ENCODE measurements around the gene TM9SF4.

The TM9SF4 gene

DNA sequence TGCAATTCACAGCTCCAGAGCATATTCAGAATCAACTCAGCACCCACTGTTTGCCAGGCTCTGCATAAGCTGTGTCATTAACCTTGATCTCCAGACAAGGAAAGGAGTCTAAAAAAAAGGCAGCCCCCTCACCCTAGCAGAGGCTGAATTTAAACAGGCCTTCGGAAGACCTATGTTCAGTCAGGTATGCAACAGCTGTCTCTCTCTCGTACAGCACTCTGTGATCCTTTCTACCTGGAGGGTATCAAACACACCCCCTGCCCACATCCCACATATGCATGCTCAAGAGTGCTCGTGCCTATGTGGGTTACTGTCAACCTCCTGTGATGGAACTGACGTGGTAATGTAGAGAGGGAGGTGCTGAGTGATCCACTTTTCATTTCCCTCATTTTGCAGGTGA lies 89.5 kb downstream of the TM9SF4 start:
- Histone ChIP-seq H3K27ac (ENCODE audit: low read depth, low read length, severe bottlenecking) (no peak overlapping the region), H3K4me1 (ENCODE audit: control insufficient read depth, insufficient read depth, low read length, poor library complexity, severe bottlenecking) (no peaks in the 10 kb centered on the region), H3K36me3 (ENCODE audit: control insufficient read depth, insufficient read depth, low read length) (peaks cover 93% of the 10 kb centered on the region), H3K4me3 (ENCODE audit: extremely low read depth, insufficient read depth, low read length, poor library complexity, severe bottlenecking) (no peak overlapping the region), H3K9me3 (ENCODE audit: control insufficient read depth, low read length) (no peaks in the 10 kb centered on the region)
- 70 to 100% methylated on average over 1 to 2 of the region's 4 CpGs for WGBS, 2 experiments (ENCODE audit: insufficient coverage in 2 of 2)

DNA sequence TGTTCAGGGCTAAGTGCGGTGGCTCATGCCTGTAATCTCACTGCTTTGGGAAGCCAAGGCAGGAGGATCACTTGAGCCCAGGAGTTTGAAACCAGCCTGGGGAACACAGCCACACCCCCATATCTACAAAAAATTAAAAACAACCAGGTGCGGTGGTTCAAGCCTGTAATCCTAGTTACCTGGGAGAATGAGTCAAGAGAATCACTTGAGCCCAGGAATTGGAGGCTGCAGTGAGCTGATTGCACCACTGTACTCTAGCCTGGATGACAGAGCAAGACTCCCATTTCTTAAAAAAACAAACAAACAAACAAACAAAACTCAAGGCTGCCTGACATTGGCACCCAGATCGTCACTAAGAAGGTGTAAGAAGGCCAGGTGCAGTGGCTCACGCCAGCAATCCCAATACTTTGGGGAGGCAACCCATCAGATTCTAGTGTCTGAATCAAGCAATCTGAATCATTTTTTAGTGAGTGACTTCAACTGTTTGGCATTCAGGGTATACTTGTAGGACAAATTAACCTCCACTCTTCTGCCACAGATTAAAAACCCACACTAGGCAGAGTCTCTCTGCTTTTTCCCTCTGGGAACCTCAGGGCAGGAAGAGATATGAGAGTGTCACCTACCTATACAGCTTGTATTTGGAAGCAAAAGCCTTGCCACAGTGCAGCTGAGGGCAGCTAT lies 91.9 kb downstream of the TM9SF4 start:
- Histone ChIP-seq H3K4me1 (ENCODE audit: control insufficient read depth, insufficient read depth, low read length, poor library complexity, severe bottlenecking) (peaks cover 18% of the 10 kb centered on the region), H3K36me3 (ENCODE audit: control insufficient read depth, insufficient read depth, low read length) (peaks cover 84% of the 10 kb centered on the region), H3K4me3 (ENCODE audit: extremely low read depth, insufficient read depth, low read length, poor library complexity, severe bottlenecking) (no peak overlapping the region), H3K9me3 (ENCODE audit: control insufficient read depth, low read length) (no peaks in the 10 kb centered on the region), H3K27ac (ENCODE audit: low read depth, low read length, severe bottlenecking) (no peak overlapping the region)
- WGBS, 2 experiments (ENCODE audit: insufficient coverage in 2 of 2): 85 to 95% methylated on average over 2 to 4 of the region's 4 CpGs

DNA sequence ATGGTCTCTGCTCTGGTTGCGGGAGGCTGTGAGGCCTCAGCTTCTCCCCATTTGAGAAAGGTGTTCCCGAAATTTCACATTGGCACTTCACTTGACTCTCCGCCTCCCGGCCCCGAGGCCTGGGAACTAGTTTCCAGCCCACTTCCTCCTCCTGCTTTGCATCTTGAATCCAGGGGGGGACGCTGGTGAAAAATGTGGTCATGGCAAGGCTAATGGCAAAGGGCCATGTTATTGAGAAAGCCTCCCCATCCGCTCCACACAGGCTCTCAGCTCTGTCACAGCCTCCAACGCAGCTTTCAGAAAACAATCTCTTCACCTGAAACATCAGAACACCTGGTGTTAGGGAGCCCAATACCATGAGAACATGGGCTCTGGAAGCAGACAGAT lies 92.5 kb downstream of the TM9SF4 start:
- Histone ChIP-seq H3K9me3 (ENCODE audit: control insufficient read depth, low read length) (no peaks in the 10 kb centered on the region), H3K27ac (ENCODE audit: low read depth, low read length, severe bottlenecking) (no peak overlapping the region), H3K4me1 (ENCODE audit: control insufficient read depth, insufficient read depth, low read length, poor library complexity, severe bottlenecking) (peaks cover 22% of the 10 kb centered on the region), H3K4me3 (ENCODE audit: extremely low read depth, insufficient read depth, low read length, poor library complexity, severe bottlenecking) (no peak overlapping the region), H3K36me3 (ENCODE audit: control insufficient read depth, insufficient read depth, low read length) (peaks cover 79% of the 10 kb centered on the region)
- WGBS, 2 experiments (ENCODE audit: insufficient coverage in 2 of 2): 95% methylated on average over 7 of the region's 8 CpGs

DNA sequence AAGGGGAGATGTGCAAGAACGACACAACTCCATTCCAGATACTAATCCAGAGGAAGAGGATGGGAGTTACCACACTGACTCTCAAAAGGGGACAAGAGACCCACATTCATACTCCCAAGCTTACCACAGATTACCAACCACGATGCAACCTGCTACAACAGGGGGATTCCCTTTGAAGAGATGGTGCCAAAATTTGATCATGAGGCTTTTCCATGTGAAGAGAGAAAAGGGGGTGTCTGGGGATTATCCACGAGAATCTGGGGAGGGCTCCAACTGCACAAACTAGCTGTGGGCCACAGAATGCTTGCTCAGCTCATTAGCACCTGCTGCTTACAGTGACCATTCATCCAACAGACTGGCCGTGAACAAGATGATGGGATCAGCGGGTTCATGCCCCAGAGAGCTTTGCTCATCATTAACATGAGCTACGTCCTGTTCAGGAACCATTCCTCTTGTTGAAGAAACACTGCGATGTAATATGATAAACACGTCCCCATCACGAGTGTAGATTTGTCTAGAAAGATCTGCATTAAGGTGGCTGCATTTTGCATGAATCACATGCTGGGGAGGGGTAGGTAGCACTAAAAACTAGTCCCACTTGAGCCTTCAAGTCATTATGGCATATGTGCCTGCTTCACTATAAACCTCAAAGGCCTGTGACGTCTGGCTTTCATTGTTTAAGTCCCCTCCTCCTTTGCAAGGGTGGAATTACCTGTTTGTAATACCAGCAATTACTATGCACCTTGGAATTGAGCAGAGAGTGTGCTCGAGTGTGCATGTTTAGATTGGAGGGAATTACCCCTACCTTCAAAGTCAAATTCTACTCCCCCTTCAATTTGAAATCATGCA lies 94.1 kb downstream of the TM9SF4 start:
- no peak overlapping the region for H3K4me3 ChIP-seq (ENCODE audit: extremely low read depth, insufficient read depth, low read length, poor library complexity, severe bottlenecking)
- H3K36me3 ChIP-seq (ENCODE audit: control insufficient read depth, insufficient read depth, low read length): peaks cover 63% of the 10 kb centered on the region
- no peak overlapping the region for H3K27ac ChIP-seq (ENCODE audit: low read depth, low read length, severe bottlenecking)
- 95 to 98% methylated on average over 7 to 8 of the region's 11 CpGs for WGBS, 2 experiments (ENCODE audit: insufficient coverage in 2 of 2)
- peaks cover 22% of the 10 kb centered on the region for H3K4me1 ChIP-seq (ENCODE audit: control insufficient read depth, insufficient read depth, low read length, poor library complexity, severe bottlenecking)
- H3K9me3 ChIP-seq (ENCODE audit: control insufficient read depth, low read length): no peaks in the 10 kb centered on the region

DNA sequence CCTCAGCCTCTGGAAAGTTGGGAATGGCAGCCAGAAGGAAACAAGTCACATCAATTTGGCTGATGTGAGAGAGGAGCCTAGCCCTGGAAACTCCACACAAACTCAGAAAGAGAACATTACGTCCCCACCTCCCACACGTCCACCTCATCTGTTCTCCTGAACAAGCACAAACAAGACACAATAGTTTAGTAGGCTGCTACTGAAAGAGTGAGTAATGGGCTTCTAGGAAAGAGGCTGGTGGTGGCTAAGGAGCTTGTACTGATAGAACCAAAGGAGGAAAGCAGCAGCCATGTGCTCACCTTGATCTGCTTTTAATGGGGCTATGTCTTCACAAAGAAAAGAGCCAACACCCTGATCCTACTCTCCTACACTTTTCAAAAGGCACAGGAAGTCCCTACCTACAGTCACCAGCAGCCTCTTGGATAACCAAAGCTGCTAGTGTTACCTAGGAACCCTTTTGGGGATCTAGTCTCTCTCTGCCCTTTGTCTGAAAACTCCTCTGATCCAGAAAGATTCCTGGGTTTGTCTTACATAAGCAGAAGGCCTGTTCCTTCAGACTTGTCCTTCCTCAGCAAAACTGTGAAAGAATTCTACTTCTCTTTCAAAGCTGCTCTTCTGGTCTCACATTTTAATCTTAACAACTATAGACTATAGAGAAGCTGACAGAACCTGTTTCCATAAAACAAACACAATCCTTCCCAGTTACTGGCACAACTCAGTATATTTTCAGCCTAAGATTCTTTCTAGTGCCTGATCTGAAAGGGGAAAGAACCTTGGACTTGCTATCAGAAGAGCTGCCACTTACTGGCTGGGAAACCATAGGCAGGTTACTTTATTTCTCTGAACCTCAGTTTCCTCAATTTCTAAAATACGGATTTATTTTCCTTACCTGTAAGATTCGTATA lies 94.9 kb downstream of the TM9SF4 start:
- Histone ChIP-seq H3K36me3 (ENCODE audit: control insufficient read depth, insufficient read depth, low read length) (peaks cover 59% of the 10 kb centered on the region), H3K4me1 (ENCODE audit: control insufficient read depth, insufficient read depth, low read length, poor library complexity, severe bottlenecking) (peaks cover 22% of the 10 kb centered on the region), H3K4me3 (ENCODE audit: extremely low read depth, insufficient read depth, low read length, poor library complexity, severe bottlenecking) (no peak overlapping the region), H3K9me3 (ENCODE audit: control insufficient read depth, low read length) (no peaks in the 10 kb centered on the region), H3K27ac (ENCODE audit: low read depth, low read length, severe bottlenecking) (no peak overlapping the region)
- WGBS, 2 experiments (ENCODE audit: insufficient coverage in 2 of 2): no CpG with 5 or more reads among the region's 4 CpGs

DNA sequence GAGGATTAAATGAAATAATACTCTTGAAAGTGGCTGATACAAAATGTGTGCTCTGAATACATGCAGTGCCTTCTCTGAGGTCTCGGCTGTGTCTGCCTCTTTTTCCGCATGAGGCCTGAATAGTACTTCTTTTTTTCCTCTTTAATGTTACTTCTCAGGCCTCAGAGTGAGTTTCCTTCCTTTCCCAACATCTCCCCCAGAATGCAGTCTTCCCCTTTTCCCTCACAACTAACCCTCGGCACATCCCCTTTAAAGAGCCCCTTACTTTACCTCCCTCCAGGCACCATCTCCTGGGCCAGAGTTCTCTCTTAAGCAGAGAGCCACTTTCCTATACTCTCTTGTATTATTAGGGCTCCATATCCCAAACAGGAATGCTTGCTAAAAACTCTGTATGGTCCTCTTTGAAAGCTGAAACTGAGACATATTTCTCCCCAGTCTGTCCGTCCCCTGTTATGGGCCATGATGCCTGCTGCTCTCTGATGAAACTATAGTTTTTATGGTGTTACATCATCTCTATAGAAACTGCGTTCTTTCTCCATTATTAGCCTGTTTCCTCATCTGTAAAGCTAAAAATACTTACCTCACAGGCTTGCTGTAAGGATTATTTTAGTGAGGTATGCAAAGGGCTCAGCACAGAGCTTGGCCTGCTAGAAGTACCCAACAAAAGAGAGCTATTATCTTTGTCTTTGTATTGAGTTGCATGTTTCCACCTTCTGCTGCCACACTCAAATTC lies 95.8 kb downstream of the TM9SF4 start:
- Histone ChIP-seq H3K27ac (ENCODE audit: low read depth, low read length, severe bottlenecking) (no peak overlapping the region), H3K4me1 (ENCODE audit: control insufficient read depth, insufficient read depth, low read length, poor library complexity, severe bottlenecking) (peaks cover 22% of the 10 kb centered on the region), H3K9me3 (ENCODE audit: control insufficient read depth, low read length) (no peaks in the 10 kb centered on the region), H3K36me3 (ENCODE audit: control insufficient read depth, insufficient read depth, low read length) (peaks cover 51% of the 10 kb centered on the region), H3K4me3 (ENCODE audit: extremely low read depth, insufficient read depth, low read length, poor library complexity, severe bottlenecking) (peak overlapping the region; percentile 5)
- 96 to 100% methylated on average over 3 of the region's 5 CpGs for WGBS, 2 experiments (ENCODE audit: insufficient coverage in 2 of 2)

DNA sequence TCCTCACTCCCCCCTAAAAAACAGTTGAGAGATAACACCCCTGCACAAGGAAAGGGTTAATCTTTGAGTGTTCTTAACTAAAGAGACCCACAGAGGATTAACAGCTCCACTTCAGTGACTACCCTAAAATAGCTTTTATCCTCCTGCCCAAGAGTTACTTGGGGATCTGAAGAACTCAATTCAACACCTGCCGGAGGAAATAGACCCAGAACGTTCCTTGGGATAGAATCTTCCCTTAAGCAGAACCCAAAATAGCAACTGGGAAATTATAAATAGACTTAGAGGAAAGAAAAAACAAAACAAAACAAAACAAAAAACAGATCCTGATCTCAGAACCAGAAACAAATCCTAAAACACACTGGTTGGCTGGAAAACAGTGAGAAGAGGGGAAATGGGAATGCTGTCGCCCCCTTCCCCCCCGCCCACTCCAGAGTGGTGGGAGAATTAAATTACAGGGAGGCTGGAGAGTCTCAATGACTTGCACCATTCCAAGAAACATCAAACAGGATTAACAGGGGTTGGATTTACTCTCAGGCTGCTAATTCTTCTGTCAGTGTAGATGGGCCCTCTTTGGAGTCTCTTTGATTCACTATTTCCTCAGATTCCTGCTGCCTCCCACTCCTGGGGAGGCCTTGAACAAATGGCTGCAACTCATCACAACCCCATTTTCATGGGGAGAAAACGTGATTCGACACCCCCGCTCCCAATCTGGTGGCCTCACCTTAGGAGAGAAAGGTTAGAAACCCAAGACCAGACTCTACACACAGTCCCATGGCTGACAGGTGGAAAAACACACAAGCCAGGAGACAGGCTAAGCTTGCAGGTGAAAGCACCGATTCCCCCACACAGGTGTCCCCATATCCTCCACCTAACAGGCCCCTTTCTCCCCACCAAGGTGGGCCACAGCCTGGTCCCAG lies 96.6 kb downstream of the TM9SF4 start:
- Histone ChIP-seq H3K4me1 (ENCODE audit: control insufficient read depth, insufficient read depth, low read length, poor library complexity, severe bottlenecking) (peaks cover 22% of the 10 kb centered on the region), H3K4me3 (ENCODE audit: extremely low read depth, insufficient read depth, low read length, poor library complexity, severe bottlenecking) (peak overlapping the region; percentile 96), H3K27ac (ENCODE audit: low read depth, low read length, severe bottlenecking) (peak overlapping the region; percentile 41), H3K9me3 (ENCODE audit: control insufficient read depth, low read length) (no peaks in the 10 kb centered on the region), H3K36me3 (ENCODE audit: control insufficient read depth, insufficient read depth, low read length) (peaks cover 42% of the 10 kb centered on the region)
- 60 to 67% methylated on average over 2 to 3 of the region's 8 CpGs for WGBS, 2 experiments (ENCODE audit: insufficient coverage in 2 of 2)

DNA sequence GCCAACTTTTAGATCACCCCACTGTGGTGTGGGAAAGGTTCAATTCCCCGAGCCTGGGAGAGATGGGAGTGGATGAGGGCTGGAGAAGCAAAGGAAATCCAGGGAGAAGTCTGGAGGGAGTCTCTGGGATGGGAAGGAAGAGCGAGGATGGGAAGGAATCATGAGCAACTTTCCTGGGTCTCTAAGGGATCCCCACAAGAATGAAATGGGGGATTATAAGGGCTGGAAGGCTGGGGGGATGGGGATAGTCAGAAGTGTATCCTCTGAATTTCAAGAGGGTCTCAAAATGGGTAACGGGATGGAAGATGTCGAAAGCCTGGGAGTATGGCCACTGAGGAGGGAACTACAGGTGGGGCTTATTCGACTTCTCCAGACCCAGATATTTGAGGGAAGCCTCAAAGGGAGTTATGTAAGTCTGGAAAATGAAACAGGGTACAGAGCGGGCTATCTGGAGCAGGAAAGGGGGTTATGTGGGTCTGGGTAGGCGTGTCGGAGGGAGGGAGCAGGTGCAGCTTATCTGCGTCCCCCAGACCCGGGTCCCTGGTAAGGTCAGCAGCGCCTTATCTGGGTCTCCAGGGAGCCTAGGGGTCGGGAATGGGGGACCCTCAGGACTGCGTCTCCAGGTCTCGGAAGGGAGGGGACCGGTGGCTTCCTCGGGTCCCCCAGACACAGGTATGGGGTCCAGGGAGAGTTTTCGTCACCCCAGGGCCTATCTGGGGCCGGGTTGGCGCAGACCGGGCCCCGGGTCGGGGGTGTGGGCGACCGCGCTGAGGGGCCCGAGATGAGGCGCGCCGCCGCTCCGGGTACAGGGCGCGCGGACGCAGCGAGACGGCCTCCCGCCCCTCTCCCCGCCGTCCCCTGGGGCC lies 97.5 kb downstream of the TM9SF4 start:
- Histone ChIP-seq H3K27ac (ENCODE audit: low read depth, low read length, severe bottlenecking) (peak overlapping the region; percentile 18), H3K4me1 (ENCODE audit: control insufficient read depth, insufficient read depth, low read length, poor library complexity, severe bottlenecking) (peaks cover 22% of the 10 kb centered on the region), H3K36me3 (ENCODE audit: control insufficient read depth, insufficient read depth, low read length) (peaks cover 42% of the 10 kb centered on the region), H3K9me3 (ENCODE audit: control insufficient read depth, low read length) (no peaks in the 10 kb centered on the region), H3K4me3 (ENCODE audit: extremely low read depth, insufficient read depth, low read length, poor library complexity, severe bottlenecking) (peak overlapping the region; percentile 96)
- 3 to 4% methylated on average over 38 of the region's 40 CpGs for WGBS, 2 experiments (ENCODE audit: insufficient coverage in 2 of 2)

All from mesodermal cell (in vitro differentiated cells).